Measurements from ENCODE around the gene PPP2R2D. TPM values are rescaled to one million over a fixed set of nuclear protein-coding genes. Genes with fewer than 3 reads are reported as not detected.
A peak's percentile ranks its signal among the peaks of the same experiment; 100 is the strongest.
"Not testable (repeated sequence)": the region's sequence is repeated elsewhere in the genome, so short reads cannot be mapped to it uniquely, and the experiment has no call there.

Gene PPP2R2D
- total RNA-seq, 1 experiment from 2014 or later: 29.2 TPM

GRCh38 chr10:131936736-131937135, 35.9 kb downstream of the PPP2R2D start:
- peaks cover 8% of the 10 kb centered on the region; the same call in 1 of the 2 replicates for H3K4me1 ChIP-seq (replicated peaks)
- H3K4me3 ChIP-seq: no peak overlapping the region
- DNase-seq (ENCODE audit: low read depth in 1 of 2, low spot score in 2 of 2): no peak
- no peaks in the 10 kb centered on the region for H3K27me3 ChIP-seq (replicated peaks)
- no peaks in the 10 kb centered on the region for H3K9me3 ChIP-seq (replicated peaks)
- no peak overlapping the region for H3K27ac ChIP-seq
- peaks cover 61% of the 10 kb centered on the region for H3K36me3 ChIP-seq

- Histone ChIP-seq H3K9me3 (replicated peaks) (no peaks in the 10 kb centered on the region), H3K4me1 (replicated peaks) (peaks cover 5% of the 10 kb centered on the region; the same call in 1 of the 2 replicates), H3K4me3 (no peak overlapping the region), H3K27me3 (replicated peaks) (no peaks in the 10 kb centered on the region), H3K27ac (no peak overlapping the region), H3K36me3 (peaks cover 67% of the 10 kb centered on the region)
- DNase-seq (ENCODE audit: low read depth in 1 of 2, low spot score in 2 of 2): no peak
These were observed 37.0 kb downstream of the PPP2R2D start for GRCh38 chr10:131937836-131938235.

DNA sequence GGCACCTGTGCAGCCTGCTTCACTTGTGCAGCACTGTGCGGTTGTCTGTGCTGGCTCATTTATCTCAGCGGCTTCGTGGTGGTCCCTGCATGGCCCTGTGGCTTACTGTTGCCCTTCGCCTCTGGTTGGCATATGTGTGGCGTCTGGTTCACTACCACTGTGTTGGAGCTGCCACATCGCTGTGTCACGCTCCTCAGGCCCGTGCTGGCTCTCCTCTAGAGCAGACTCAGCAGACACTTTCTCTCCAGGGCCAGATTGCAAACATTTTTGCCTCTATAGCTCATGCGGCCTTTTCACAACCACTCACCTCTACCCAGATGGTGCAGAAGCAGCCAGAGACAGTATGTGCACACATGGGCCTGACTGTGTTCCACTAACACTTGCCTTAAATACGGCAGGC, 37.9 kb downstream of the PPP2R2D start:
- no peaks in the 10 kb centered on the region for H3K27me3 ChIP-seq (replicated peaks)
- peaks cover 67% of the 10 kb centered on the region for H3K36me3 ChIP-seq
- H3K27ac ChIP-seq: no peak overlapping the region
- H3K4me3 ChIP-seq: no peak overlapping the region
- no peak for DNase-seq (ENCODE audit: low read depth in 1 of 2, low spot score in 2 of 2)
- H3K4me1 ChIP-seq (replicated peaks): no peaks in the 10 kb centered on the region; the same call in 1 of the 2 replicates
- no peaks in the 10 kb centered on the region for H3K9me3 ChIP-seq (replicated peaks)

- Histone ChIP-seq H3K27me3 (replicated peaks) (no peaks in the 10 kb centered on the region), H3K4me3 (no peak overlapping the region), H3K36me3 (peaks cover 59% of the 10 kb centered on the region), H3K9me3 (replicated peaks) (no peaks in the 10 kb centered on the region), H3K4me1 (replicated peaks) (peaks cover 30% of the 10 kb centered on the region), H3K27ac (no peak overlapping the region)
- no peak for DNase-seq (ENCODE audit: low read depth in 1 of 2, low spot score in 2 of 2)
These were observed 41.6 kb downstream of the PPP2R2D start for GRCh38 chr10:131942455-131942854.

DNA sequence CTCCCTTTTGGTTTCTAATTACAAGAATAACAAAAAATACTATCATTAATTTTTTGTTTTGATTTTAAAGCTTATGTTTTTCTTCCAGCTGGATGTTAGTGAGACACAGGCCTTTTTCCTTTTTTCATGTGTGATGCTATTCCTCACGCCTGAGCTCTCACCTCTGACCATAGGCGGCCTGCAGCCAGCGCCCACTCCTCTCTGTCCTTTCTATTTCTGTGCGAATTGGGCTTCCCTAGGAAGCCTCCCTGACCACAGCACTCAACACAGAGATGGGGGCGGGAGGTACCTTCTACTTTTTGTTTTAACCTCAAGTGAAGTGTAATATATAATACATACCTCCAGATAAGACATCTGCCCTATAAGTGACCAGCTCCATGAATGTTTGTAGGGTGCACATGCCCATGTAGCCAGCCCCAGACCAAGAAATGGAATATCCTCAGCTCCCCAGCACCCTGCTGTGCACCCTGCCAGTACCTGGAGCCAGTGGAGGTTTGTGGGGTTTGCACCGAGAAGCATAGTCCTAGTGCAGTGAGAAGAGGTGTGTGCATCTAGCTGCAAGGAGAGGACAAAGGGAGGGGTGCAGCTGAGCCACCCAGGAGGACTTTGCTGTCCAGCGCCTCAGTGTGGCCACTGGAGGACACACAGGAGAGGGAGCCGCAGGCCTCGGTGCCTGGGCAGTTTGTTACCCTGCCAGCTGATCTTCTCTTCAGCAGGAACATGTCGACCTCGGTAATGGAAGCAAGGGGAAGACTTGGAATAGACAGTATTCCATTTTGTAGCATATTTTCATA, 42.4 kb downstream of the PPP2R2D start:
- no peak overlapping the region for H3K27ac ChIP-seq
- DNase-seq (ENCODE audit: low read depth in 1 of 2, low spot score in 2 of 2): peak in 1 of 2 experiments; percentile 41
- no peaks in the 10 kb centered on the region for H3K9me3 ChIP-seq (replicated peaks)
- H3K27me3 ChIP-seq (replicated peaks): no peaks in the 10 kb centered on the region
- peaks cover 37% of the 10 kb centered on the region for H3K4me1 ChIP-seq (replicated peaks)
- H3K36me3 ChIP-seq: peaks cover 60% of the 10 kb centered on the region
- H3K4me3 ChIP-seq: no peak overlapping the region

DNA sequence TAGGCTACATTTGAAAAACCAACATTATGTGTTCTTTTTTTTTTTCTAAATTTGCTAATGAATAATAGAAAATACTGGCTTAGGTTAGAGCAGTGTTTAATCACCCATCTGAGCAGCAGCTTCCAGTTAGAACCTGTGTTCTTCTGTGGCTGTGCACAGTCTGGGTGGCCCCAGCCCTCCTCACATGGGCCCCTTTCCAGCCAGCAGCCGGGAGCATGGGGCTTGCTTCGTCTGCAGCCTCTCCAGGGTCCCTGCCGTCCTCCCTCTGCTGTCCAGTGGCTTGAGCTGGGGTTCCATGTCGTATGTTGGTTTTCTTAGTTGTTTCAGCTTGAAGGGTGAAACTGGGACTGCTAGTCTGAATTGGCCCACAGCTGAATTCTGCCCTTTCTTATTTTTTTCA, 43.6 kb downstream of the PPP2R2D start:
- no peaks in the 10 kb centered on the region for H3K9me3 ChIP-seq (replicated peaks)
- no peaks in the 10 kb centered on the region for H3K27me3 ChIP-seq (replicated peaks)
- no peak overlapping the region for H3K27ac ChIP-seq
- H3K4me1 ChIP-seq (replicated peaks): peaks cover 46% of the 10 kb centered on the region
- peaks cover 65% of the 10 kb centered on the region for H3K36me3 ChIP-seq
- DNase-seq (ENCODE audit: low read depth in 1 of 2, low spot score in 2 of 2): peak in 1 of 2 experiments; percentile 39
- no peak overlapping the region for H3K4me3 ChIP-seq

DNA sequence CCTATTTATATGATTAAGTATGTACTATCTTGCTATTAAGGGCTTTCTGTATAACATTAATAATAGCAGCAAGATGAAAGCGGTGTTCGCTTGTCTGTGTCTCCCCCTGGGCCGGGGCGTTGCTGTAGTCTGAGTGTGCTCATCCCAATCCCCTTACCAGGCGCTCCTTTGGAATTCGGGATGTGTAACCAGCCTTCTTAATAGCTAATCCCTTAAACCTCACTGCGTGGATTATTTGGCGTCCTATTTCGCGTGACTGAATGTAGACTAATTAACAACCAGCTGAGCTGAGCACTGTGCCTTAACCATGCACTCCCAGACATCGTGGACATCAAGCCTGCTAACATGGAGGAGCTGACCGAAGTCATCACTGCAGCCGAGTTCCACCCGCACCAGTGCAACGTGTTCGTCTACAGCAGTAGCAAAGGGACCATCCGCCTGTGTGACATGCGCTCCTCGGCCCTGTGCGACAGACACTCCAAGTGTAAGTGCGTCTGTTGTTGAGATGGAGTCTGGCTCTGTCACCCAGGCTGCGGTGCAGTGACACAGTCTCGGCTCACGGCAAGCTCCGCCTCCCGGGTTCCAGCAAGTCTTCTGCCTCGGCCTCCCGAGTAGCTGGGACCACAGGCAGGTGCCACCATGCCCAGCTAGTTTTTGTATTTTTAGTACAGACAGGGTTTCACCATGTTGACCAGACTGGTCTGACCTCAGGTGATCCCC, 44.3 kb downstream of the PPP2R2D start:
- Histone ChIP-seq H3K9me3 (replicated peaks) (no peaks in the 10 kb centered on the region), H3K4me1 (replicated peaks) (peaks cover 46% of the 10 kb centered on the region), H3K27ac (peak overlapping the region; percentile 79), H3K27me3 (replicated peaks) (no peaks in the 10 kb centered on the region), H3K36me3 (peaks cover 65% of the 10 kb centered on the region), H3K4me3 (no peak overlapping the region)
- peak in 1 of 2 experiments; percentile 40 for DNase-seq (ENCODE audit: low read depth in 1 of 2, low spot score in 2 of 2)

GRCh38 chr10:131946321-131946751, 45.5 kb downstream of the PPP2R2D start:
- peak; percentile 76 to 85 for DNase-seq (ENCODE audit: low read depth in 1 of 2, low spot score in 2 of 2)
- Histone ChIP-seq H3K4me3 (no peak overlapping the region), H3K27ac (peak overlapping the region; percentile 79), H3K27me3 (replicated peaks) (no peaks in the 10 kb centered on the region), H3K4me1 (replicated peaks) (peaks cover 46% of the 10 kb centered on the region), H3K36me3 (peaks cover 67% of the 10 kb centered on the region), H3K9me3 (replicated peaks) (no peaks in the 10 kb centered on the region)

- Histone ChIP-seq H3K36me3 (peaks cover 65% of the 10 kb centered on the region), H3K27me3 (replicated peaks) (no peaks in the 10 kb centered on the region), H3K27ac (peak overlapping the region; percentile 79), H3K9me3 (replicated peaks) (no peaks in the 10 kb centered on the region), H3K4me1 (replicated peaks) (peaks cover 46% of the 10 kb centered on the region), H3K4me3 (no peak overlapping the region)
- peak in 1 of 2 experiments; percentile 63 for DNase-seq (ENCODE audit: low read depth in 1 of 2, low spot score in 2 of 2)
These were observed 46.1 kb downstream of the PPP2R2D start for GRCh38 chr10:131946880-131947279.

GRCh38 chr10:131947631-131948347, 47.0 kb downstream of the PPP2R2D start:
- peak overlapping the region; percentile 79 for H3K27ac ChIP-seq
- no peaks in the 10 kb centered on the region for H3K27me3 ChIP-seq (replicated peaks)
- no peak overlapping the region for H3K4me3 ChIP-seq
- peak; percentile 83 to 85 for DNase-seq (ENCODE audit: low read depth in 1 of 2, low spot score in 2 of 2)
- peaks cover 60% of the 10 kb centered on the region for H3K36me3 ChIP-seq
- H3K4me1 ChIP-seq (replicated peaks): peaks cover 46% of the 10 kb centered on the region
- H3K9me3 ChIP-seq (replicated peaks): no peaks in the 10 kb centered on the region

GRCh38 chr10:131948501-131948900, 47.7 kb downstream of the PPP2R2D start:
- H3K27ac ChIP-seq: peak overlapping the region; percentile 79
- H3K9me3 ChIP-seq (replicated peaks): no peaks in the 10 kb centered on the region
- peaks cover 46% of the 10 kb centered on the region for H3K4me1 ChIP-seq (replicated peaks)
- H3K27me3 ChIP-seq (replicated peaks): no peaks in the 10 kb centered on the region
- H3K4me3 ChIP-seq: no peak overlapping the region
- no peak for DNase-seq (ENCODE audit: low read depth in 1 of 2, low spot score in 2 of 2)
- peaks cover 56% of the 10 kb centered on the region for H3K36me3 ChIP-seq

- no peak overlapping the region for H3K4me3 ChIP-seq
- peaks cover 46% of the 10 kb centered on the region for H3K4me1 ChIP-seq (replicated peaks)
- H3K27ac ChIP-seq: 0 out of 2 replicates have a peak overlapping the region, but pooled peaks have one; percentile 79
- DNase-seq (ENCODE audit: low read depth in 1 of 2, low spot score in 2 of 2): no peak
- no peaks in the 10 kb centered on the region for H3K9me3 ChIP-seq (replicated peaks)
- no peaks in the 10 kb centered on the region for H3K27me3 ChIP-seq (replicated peaks)
- peaks cover 62% of the 10 kb centered on the region for H3K36me3 ChIP-seq
These were observed 48.4 kb downstream of the PPP2R2D start for GRCh38 chr10:131949041-131949862.

GRCh38 chr10:131949908-131950307, 49.1 kb downstream of the PPP2R2D start:
- Histone ChIP-seq H3K4me1 (replicated peaks) (peaks cover 40% of the 10 kb centered on the region), H3K36me3 (peaks cover 61% of the 10 kb centered on the region)
- not testable (repeated sequence) for H3K27ac ChIP-seq; H3K9me3 ChIP-seq (replicated peaks); H3K27me3 ChIP-seq (replicated peaks); DNase-seq (ENCODE audit: low read depth in 1 of 2, low spot score in 2 of 2); H3K4me3 ChIP-seq
